DMS153 (cell line): ENCODE data around the gene CSTPP1.

Experiments used
- DNase-seq: peaks from one replicate; lab custom pipeline; 2025; lab: John Stamatoyannopoulos, UW

Gene CSTPP1

GRCh38 chr11:47132981-47133380, 196.4 kb downstream of the CSTPP1 start:
- DNase-seq = no peak

- no peak for DNase-seq
These were observed 199.8 kb downstream of the CSTPP1 start for GRCh38 chr11:47136327-47136726.

- DNase-seq = no peak
These were observed 200.4 kb downstream of the CSTPP1 start for GRCh38 chr11:47136921-47137320.

- DNase-seq = no peak
These were observed 200.9 kb downstream of the CSTPP1 start for GRCh38 chr11:47137476-47137875.

- DNase-seq = no peak
These were observed 203.3 kb downstream of the CSTPP1 start for GRCh38 chr11:47139878-47140277.

- peak; percentile 90 for DNase-seq
These were observed 206.8 kb downstream of the CSTPP1 start for GRCh38 chr11:47143322-47143721.

- DNase-seq = no peak
These were observed 208.0 kb downstream of the CSTPP1 start for GRCh38 chr11:47144541-47144940.

GRCh38 chr11:47147250-47147649, 210.7 kb downstream of the CSTPP1 start:
- DNase-seq = no peak

GRCh38 chr11:47147681-47148080, 211.1 kb downstream of the CSTPP1 start:
- DNase-seq = no peak

- DNase-seq = no peak
These were observed 211.7 kb downstream of the CSTPP1 start for GRCh38 chr11:47148270-47148669.

GRCh38 chr11:47148903-47149531, 212.5 kb downstream of the CSTPP1 start:
- DNase-seq = peak; percentile 22

- DNase-seq = no peak
These were observed 213.2 kb downstream of the CSTPP1 start for GRCh38 chr11:47149782-47150181.

- peak; percentile 46 for DNase-seq
These were observed 215.8 kb downstream of the CSTPP1 start for GRCh38 chr11:47152126-47152952.

GRCh38 chr11:47152953-47153950, 216.7 kb downstream of the CSTPP1 start:
- peak; percentile 83 for DNase-seq

GRCh38 chr11:47154616-47155570, 218.3 kb downstream of the CSTPP1 start:
- DNase-seq = no peak

- DNase-seq = no peak
These were observed 219.3 kb downstream of the CSTPP1 start for GRCh38 chr11:47155879-47156278.

GRCh38 chr11:47156333-47156732, 219.8 kb downstream of the CSTPP1 start:
- DNase-seq = no peak

- no peak for DNase-seq
These were observed 220.4 kb downstream of the CSTPP1 start for GRCh38 chr11:47156951-47157350.

- DNase-seq = no peak
These were observed 221.2 kb downstream of the CSTPP1 start for GRCh38 chr11:47157805-47158204.

- no peak for DNase-seq
These were observed 221.7 kb downstream of the CSTPP1 start for GRCh38 chr11:47158242-47158641.

- DNase-seq = no peak
These were observed 224.2 kb downstream of the CSTPP1 start for GRCh38 chr11:47160753-47161133.
